Measurements from ENCODE around the gene KISS1R. TPM values are rescaled to one million over a fixed set of nuclear protein-coding genes. Genes with fewer than 3 reads are reported as not detected.
A peak's percentile ranks its signal among the peaks of the same experiment; 100 is the strongest.

KISS1R gene
- total RNA-seq, 1 donor from 2014 or later, result not detected

GRCh38 chr19:939439-939838 lies 22.3 kb downstream of the KISS1R start:
- no peak for ATAC-seq

- ATAC-seq, result no peak
Observed at GRCh38 chr19:939922-940321, 22.8 kb downstream of the KISS1R start.

- ATAC-seq, result peak; percentile 88
Observed at GRCh38 chr19:940591-941291, 23.6 kb downstream of the KISS1R start.

GRCh38 chr19:941292-942132 lies 24.4 kb downstream of the KISS1R start:
- peak; percentile 17 for ATAC-seq

GRCh38 chr19:942133-942645 lies 25.1 kb downstream of the KISS1R start:
- ATAC-seq, result no peak

GRCh38 chr19:943551-944170 lies 26.5 kb downstream of the KISS1R start:
- no peak for ATAC-seq

- ATAC-seq, result no peak
Observed at GRCh38 chr19:944171-944567, 27.0 kb downstream of the KISS1R start.

- no peak for ATAC-seq
Observed at GRCh38 chr19:944663-945241, 27.6 kb downstream of the KISS1R start.

GRCh38 chr19:945401-946252 lies 28.5 kb downstream of the KISS1R start:
- no peak for ATAC-seq

- ATAC-seq, result no peak
Observed at GRCh38 chr19:947090-947706, 30.1 kb downstream of the KISS1R start.

- ATAC-seq, result peak; percentile 50
Observed at GRCh38 chr19:947707-948539, 30.8 kb downstream of the KISS1R start.

- no peak for ATAC-seq
Observed at GRCh38 chr19:948842-949496, 31.8 kb downstream of the KISS1R start.

- ATAC-seq, result no peak
Observed at GRCh38 chr19:950352-951066, 33.4 kb downstream of the KISS1R start.

GRCh38 chr19:952049-952679 lies 35.0 kb downstream of the KISS1R start:
- ATAC-seq, result no peak

GRCh38 chr19:952680-953444 lies 35.7 kb downstream of the KISS1R start:
- ATAC-seq, result peak; percentile 18

- ATAC-seq, result no peak
Observed at GRCh38 chr19:953445-954271, 36.5 kb downstream of the KISS1R start.

GRCh38 chr19:954272-954671 lies 37.1 kb downstream of the KISS1R start:
- no peak for ATAC-seq

Data from esophagus mucosa (tissue), 1 donor.